Inflammatory macrophage treated with lipopolysaccharide for 1 hour (primary cell): ENCODE measurements around the gene EIF3M.
"Not testable (repeated sequence)": the region's sequence is repeated elsewhere in the genome, so short reads cannot be mapped to it uniquely, and the experiment has no call there.

Source experiments
- DNase-seq, 2 donors: peaks; one replicate each; pipeline ENCODE4 v3.0.0-alpha.2; 2020 to 2022

The EIF3M gene

GRCh38 chr11:32583459-32584271, at the start of gene EIF3M:
Gene EIF3M, plus strand, starts transcription at chr11:32583831. Its CDS starts 57 bp downstream, at chr11:32583888.
- peak; percentile 94 to 95 for DNase-seq

GRCh38 chr11:32538804-32539203, 44.8 kb upstream of the EIF3M start:
- DNase-seq: no peak

- DNase-seq: peak; percentile 16 to 19
Measured at GRCh38 chr11:32549611-32550187, 33.9 kb upstream of the EIF3M start.

- no peak for DNase-seq
Measured at GRCh38 chr11:32550207-32550606, 33.4 kb upstream of the EIF3M start.

GRCh38 chr11:32555091-32555490, 28.5 kb upstream of the EIF3M start:
- DNase-seq: no peak

- no peak for DNase-seq
Measured at GRCh38 chr11:32555895-32556294, 27.7 kb upstream of the EIF3M start.

- DNase-seq: no peak
Measured at GRCh38 chr11:32561835-32562234, 21.8 kb upstream of the EIF3M start.

GRCh38 chr11:32562839-32563599, 20.6 kb upstream of the EIF3M start:
- DNase-seq: no peak

- DNase-seq: no peak
Measured at GRCh38 chr11:32563600-32563959, 20.1 kb upstream of the EIF3M start.

GRCh38 chr11:32566517-32566916, 17.1 kb upstream of the EIF3M start:
- no peak for DNase-seq

GRCh38 chr11:32567154-32567553, 16.5 kb upstream of the EIF3M start:
- no peak for DNase-seq

GRCh38 chr11:32569313-32569881, 14.2 kb upstream of the EIF3M start:
- DNase-seq: no peak

GRCh38 chr11:32571039-32571438, 12.6 kb upstream of the EIF3M start:
- no peak for DNase-seq

- no peak for DNase-seq
Measured at GRCh38 chr11:32573228-32573627, 10.4 kb upstream of the EIF3M start.

- no peak for DNase-seq
Measured at GRCh38 chr11:32574421-32574820, 9.2 kb upstream of the EIF3M start.

GRCh38 chr11:32575070-32575469, 8.6 kb upstream of the EIF3M start:
- DNase-seq: no peak

- DNase-seq: no peak
Measured at GRCh38 chr11:32576456-32576855, 7.2 kb upstream of the EIF3M start.

GRCh38 chr11:32580967-32581366, 2.7 kb upstream of the EIF3M start:
- no peak for DNase-seq

- no peak for DNase-seq
Measured at GRCh38 chr11:32581556-32581955, 2.1 kb upstream of the EIF3M start.

- no peak for DNase-seq
Measured at GRCh38 chr11:32584921-32585320, 1.3 kb downstream of the EIF3M start.

GRCh38 chr11:32586576-32587190, 3.1 kb downstream of the EIF3M start:
- DNase-seq: peak in 1 of 2 donors; percentile 26

GRCh38 chr11:32594272-32594671, 10.6 kb downstream of the EIF3M start:
- DNase-seq: peak; percentile 34 to 42

GRCh38 chr11:32596114-32596513, 12.5 kb downstream of the EIF3M start:
- DNase-seq: not testable (repeated sequence)
